ENCODE measurements around the gene PTPRG. TPM values are rescaled to one million over a fixed set of nuclear protein-coding genes. Genes with fewer than 3 reads are reported as not detected.

PTPRG gene
- polyA plus RNA-seq, 1 donor (not counting 4 experiments of a cell fraction or from before 2014, with no cell fraction given): 12.1 TPM

DNA sequence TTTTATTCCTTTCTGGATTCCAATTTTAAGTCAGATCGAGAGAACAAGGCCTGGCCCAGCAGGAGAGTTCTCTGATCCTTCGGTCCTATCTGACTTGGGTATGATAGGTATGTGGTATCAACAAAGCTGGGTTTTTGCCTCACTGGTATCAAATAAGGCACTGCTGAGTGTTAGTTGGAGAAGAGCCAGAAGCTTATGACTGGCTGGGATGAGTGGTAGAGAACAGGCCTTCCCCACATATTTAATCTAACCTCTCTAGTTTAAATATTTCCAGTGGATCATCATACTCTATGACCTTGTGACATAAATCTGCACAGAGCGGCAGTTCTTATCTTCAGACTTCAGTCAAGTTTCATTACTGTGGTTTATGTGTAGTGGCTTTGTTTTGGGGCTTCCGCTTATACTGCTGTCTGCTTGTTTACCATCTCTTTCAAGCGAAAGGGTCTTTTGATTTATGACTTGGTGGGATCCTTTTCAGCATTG is 164.5 kb downstream of the PTPRG start:
- dilution Hi-C loops (cut with MboI; ENCODE audit: extremely low pct_ligation_motif_present, low sequenced_read_pairs): no loop called here
- no peaks in the 10 kb centered on the region for H3K9me3 ChIP-seq (ENCODE audit: control insufficient read depth, low read depth, low read length)
- no peak overlapping the region for H3K27ac ChIP-seq (ENCODE audit: control insufficient read depth, insufficient read depth, low read length)
- H3K4me1 ChIP-seq (ENCODE audit: control insufficient read depth, extremely low read depth, insufficient read depth, low read length): no peaks in the 10 kb centered on the region
- no peak overlapping the region for H3K4me2 ChIP-seq (ENCODE audit: control insufficient read depth, extremely low read depth, insufficient read depth, low read depth, low read length)
- H2AFZ ChIP-seq (ENCODE audit: control insufficient read depth, low read length): no peak overlapping the region
- FAIRE-seq: peak; percentile 26
- peaks cover 4% of the 10 kb centered on the region for H3K79me2 ChIP-seq (ENCODE audit: control insufficient read depth, insufficient read depth, low read length)
- H3K9me1 ChIP-seq (ENCODE audit: control insufficient read depth, extremely low read depth, insufficient read depth, low read length): no peaks in the 10 kb centered on the region
- H4K20me1 ChIP-seq (ENCODE audit: control insufficient read depth, extremely low read depth, insufficient read depth, low read length): no peaks in the 10 kb centered on the region
- H3K4me3 ChIP-seq (ENCODE audit: control insufficient read depth in 2 of 3, extremely low read depth in 1 of 3, insufficient read depth in 2 of 3, low read depth in 1 of 3, low read length in 3 of 3): no peak overlapping the region
- no peak for TF ChIP-seq EZH2 (IDR thresholded peaks at IDR 0.05; ENCODE audit: low read length)
- TF ChIP-seq, protein P1, sequence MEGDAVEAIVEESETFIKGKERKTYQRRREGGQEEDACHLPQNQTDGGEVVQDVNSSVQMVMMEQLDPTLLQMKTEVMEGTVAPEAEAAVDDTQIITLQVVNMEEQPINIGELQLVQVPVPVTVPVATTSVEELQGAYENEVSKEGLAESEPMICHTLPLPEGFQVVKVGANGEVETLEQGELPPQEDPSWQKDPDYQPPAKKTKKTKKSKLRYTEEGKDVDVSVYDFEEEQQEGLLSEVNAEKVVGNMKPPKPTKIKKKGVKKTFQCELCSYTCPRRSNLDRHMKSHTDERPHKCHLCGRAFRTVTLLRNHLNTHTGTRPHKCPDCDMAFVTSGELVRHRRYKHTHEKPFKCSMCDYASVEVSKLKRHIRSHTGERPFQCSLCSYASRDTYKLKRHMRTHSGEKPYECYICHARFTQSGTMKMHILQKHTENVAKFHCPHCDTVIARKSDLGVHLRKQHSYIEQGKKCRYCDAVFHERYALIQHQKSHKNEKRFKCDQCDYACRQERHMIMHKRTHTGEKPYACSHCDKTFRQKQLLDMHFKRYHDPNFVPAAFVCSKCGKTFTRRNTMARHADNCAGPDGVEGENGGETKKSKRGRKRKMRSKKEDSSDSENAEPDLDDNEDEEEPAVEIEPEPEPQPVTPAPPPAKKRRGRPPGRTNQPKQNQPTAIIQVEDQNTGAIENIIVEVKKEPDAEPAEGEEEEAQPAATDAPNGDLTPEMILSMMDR (optimal IDR thresholded peaks at IDR 0.05 in 1 of 3, IDR thresholded peaks at IDR 0.05 in 1 of 3, conservative IDR thresholded peaks at IDR 0.05 in 1 of 3; ENCODE audit: extremely low read depth in 1 of 3, insufficient read depth in 2 of 3, low read length in 3 of 3): no peak
- no peaks in the 10 kb centered on the region for H3K36me3 ChIP-seq (ENCODE audit: control insufficient read depth in 2 of 2, extremely low read depth in 1 of 2, insufficient read depth in 2 of 2, low read length in 2 of 2)
- no peaks in the 10 kb centered on the region for H3K27me3 ChIP-seq (ENCODE audit: control insufficient read depth, extremely low read depth, insufficient read depth, low read length)
- no peak overlapping the region for H3K9ac ChIP-seq (ENCODE audit: control insufficient read depth, extremely low read depth, insufficient read depth, low read length)
- DNase-seq (ENCODE audit: low read depth, low spot score): no peak

DNA sequence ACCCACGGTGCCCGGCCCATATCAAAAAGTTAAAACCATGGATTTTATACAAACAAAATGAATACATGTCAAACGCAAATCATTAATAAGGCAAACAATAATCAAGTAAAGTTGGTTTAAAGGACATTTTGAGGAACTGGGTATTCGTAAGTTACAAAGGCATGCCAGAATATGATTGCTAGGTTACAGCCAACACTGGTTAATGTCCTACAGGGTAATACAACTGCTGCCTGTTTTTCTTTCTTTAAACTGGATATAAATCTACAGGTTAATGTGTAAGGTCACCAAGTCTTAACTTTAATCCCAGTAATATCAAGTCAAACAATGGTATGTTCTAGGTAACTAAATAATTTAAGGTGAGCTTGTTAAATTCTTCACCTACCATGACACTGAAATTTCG is 166.1 kb downstream of the PTPRG start:
- no peak overlapping the region for H2AFZ ChIP-seq (ENCODE audit: control insufficient read depth, low read length)
- dilution Hi-C loops (cut with MboI; ENCODE audit: extremely low pct_ligation_motif_present, low sequenced_read_pairs): no loop called here
- no peaks in the 10 kb centered on the region for H3K4me1 ChIP-seq (ENCODE audit: control insufficient read depth, extremely low read depth, insufficient read depth, low read length)
- H3K36me3 ChIP-seq (ENCODE audit: control insufficient read depth in 2 of 2, extremely low read depth in 1 of 2, insufficient read depth in 2 of 2, low read length in 2 of 2): no peaks in the 10 kb centered on the region
- no peaks in the 10 kb centered on the region for H3K27me3 ChIP-seq (ENCODE audit: control insufficient read depth, extremely low read depth, insufficient read depth, low read length)
- no peaks in the 10 kb centered on the region for H4K20me1 ChIP-seq (ENCODE audit: control insufficient read depth, extremely low read depth, insufficient read depth, low read length)
- H3K9me3 ChIP-seq (ENCODE audit: control insufficient read depth, low read depth, low read length): no peaks in the 10 kb centered on the region
- H3K4me2 ChIP-seq (ENCODE audit: control insufficient read depth, extremely low read depth, insufficient read depth, low read depth, low read length): no peak overlapping the region
- no peak overlapping the region for H3K4me3 ChIP-seq (ENCODE audit: control insufficient read depth in 2 of 3, extremely low read depth in 1 of 3, insufficient read depth in 2 of 3, low read depth in 1 of 3, low read length in 3 of 3)
- no peak overlapping the region for H3K9ac ChIP-seq (ENCODE audit: control insufficient read depth, extremely low read depth, insufficient read depth, low read length)
- peaks cover 4% of the 10 kb centered on the region for H3K79me2 ChIP-seq (ENCODE audit: control insufficient read depth, insufficient read depth, low read length)
- DNase-seq (ENCODE audit: low read depth, low spot score) (no peak), FAIRE-seq (no peak)
- no peak for TF ChIP-seq EZH2 (IDR thresholded peaks at IDR 0.05; ENCODE audit: low read length)
- TF ChIP-seq, protein P1 (optimal IDR thresholded peaks at IDR 0.05 in 1 of 3, IDR thresholded peaks at IDR 0.05 in 1 of 3, conservative IDR thresholded peaks at IDR 0.05 in 1 of 3; ENCODE audit: extremely low read depth in 1 of 3, insufficient read depth in 2 of 3, low read length in 3 of 3): no peak
- H3K9me1 ChIP-seq (ENCODE audit: control insufficient read depth, extremely low read depth, insufficient read depth, low read length): no peaks in the 10 kb centered on the region
- no peak overlapping the region for H3K27ac ChIP-seq (ENCODE audit: control insufficient read depth, insufficient read depth, low read length)

Data from keratinocyte (primary cell).